ENCODE measurements around the gene ZDHHC17. TPM values are rescaled to one million over a fixed set of nuclear protein-coding genes. Genes with fewer than 3 reads are reported as not detected.

Gene ZDHHC17
- total and polyA plus RNA-seq, 2 of the 13 experiments (the other 11 are each of a cell fraction or from before 2014, with no cell fraction given): 36.7 to 38.5 TPM

GRCh38 chr12:76763746-76764675, at the start of gene ZDHHC17 (continued):
- TF ChIP-seq ZFP91 (CRISPR knock-in tag; IDR thresholded peaks at IDR 0.05; ENCODE audit: borderline replicate concordance): peak; percentile 65; the same call in 1 of the 2 replicates
- no peak for TF ChIP-seq ZFP36 (IDR thresholded peaks at IDR 0.05; ENCODE audit: borderline replicate concordance, low read depth, low read length, partially characterized antibody)
- TF ChIP-seq ELK4 (CRISPR knock-in tag; IDR thresholded peaks at IDR 0.05; ENCODE audit: borderline replicate concordance): no peak
- no peak; the same call in 1 of the 2 replicates for TF ChIP-seq ZBTB20 (CRISPR knock-in tag; IDR thresholded peaks at IDR 0.05; ENCODE audit: borderline replicate concordance, low read depth)
- TF ChIP-seq PHB2 (IDR thresholded peaks at IDR 0.05; ENCODE audit: partially characterized antibody): no peak
- TF ChIP-seq ZNF33A (CRISPR knock-in tag; IDR thresholded peaks at IDR 0.05; ENCODE audit: borderline replicate concordance): 0 out of 2 replicates have a peak, but pooled peaks have one; percentile 61
- no peak for TF ChIP-seq SETDB1 (CRISPR knock-in tag; IDR thresholded peaks at IDR 0.05; ENCODE audit: borderline replicate concordance)
- no peak for TF ChIP-seq TOE1 (CRISPR knock-in tag; IDR thresholded peaks at IDR 0.05)
- peak; percentile 79 for TF ChIP-seq ZNF709 (CRISPR knock-in tag; IDR thresholded peaks at IDR 0.05)
- no peak for TF ChIP-seq NR0B2 (CRISPR knock-in tag; IDR thresholded peaks at IDR 0.05)
- peak; percentile 83; the same call in 1 of the 2 replicates for TF ChIP-seq ZNF564 (CRISPR knock-in tag; IDR thresholded peaks at IDR 0.05)
- TF ChIP-seq CEBPB (IDR thresholded peaks at IDR 0.05; ENCODE audit: borderline replicate concordance, low read depth, low read length): no peak
- peak; percentile 21 for TF ChIP-seq DBP (CRISPR knock-in tag; IDR thresholded peaks at IDR 0.05; ENCODE audit: not compliant biosample characterization)
- TF ChIP-seq ZNF598 (CRISPR knock-in tag; IDR thresholded peaks at IDR 0.05; ENCODE audit: borderline replicate concordance): no peak
- TF ChIP-seq E2F5 (CRISPR knock-in tag; conservative IDR thresholded peaks at IDR 0.05): no peak
- peak; percentile 70; the same call in 1 of the 2 replicates for TF ChIP-seq ZNF234 (CRISPR knock-in tag; conservative IDR thresholded peaks at IDR 0.05)
- TF ChIP-seq ZXDC (CRISPR knock-in tag; IDR thresholded peaks at IDR 0.05): no peak

All from HepG2 (cell line).